ENCODE measurements around the gene EDC4.
"Not testable (repeated sequence)": the region's sequence is repeated elsewhere in the genome, so short reads cannot be mapped to it uniquely, and the experiment has no call there.

- TF ChIP-seq POLR2A, EP300, CTCF (IDR thresholded peaks at IDR 0.05): not testable (repeated sequence)
Measured at GRCh38 chr16:67915496-67915769, 42.6 kb downstream of the EDC4 start.

Measured in tibial nerve (tissue), 4 donors.